ENCODE results near the gene TSPAN9.

Gene TSPAN9

GRCh38 chr12:3141339-3142321, 64.5 kb downstream of the TSPAN9 start:
- no peak for DNase-seq (ENCODE audit: low read depth)

DNA sequence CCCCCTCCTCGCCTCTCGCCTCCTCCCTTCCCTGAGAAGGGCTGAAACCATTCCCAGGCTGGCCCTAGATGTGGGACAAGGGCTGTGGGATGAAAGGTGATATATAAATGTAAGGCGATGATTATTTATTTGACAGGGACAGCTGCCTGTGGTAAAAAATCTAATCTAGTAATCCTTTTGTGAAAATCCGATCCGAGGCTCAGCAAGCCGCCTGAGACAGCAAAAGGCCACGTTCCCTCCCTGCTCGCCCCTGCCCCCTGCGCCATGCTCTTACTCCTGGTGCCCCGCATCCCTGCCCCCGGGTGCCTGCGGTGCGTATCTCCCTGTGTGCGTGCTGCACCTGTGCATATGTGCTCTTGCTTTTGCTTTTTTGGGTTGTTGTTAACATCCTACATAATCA, 65.2 kb downstream of the TSPAN9 start:
- DNase-seq (ENCODE audit: low read depth): no peak

DNA sequence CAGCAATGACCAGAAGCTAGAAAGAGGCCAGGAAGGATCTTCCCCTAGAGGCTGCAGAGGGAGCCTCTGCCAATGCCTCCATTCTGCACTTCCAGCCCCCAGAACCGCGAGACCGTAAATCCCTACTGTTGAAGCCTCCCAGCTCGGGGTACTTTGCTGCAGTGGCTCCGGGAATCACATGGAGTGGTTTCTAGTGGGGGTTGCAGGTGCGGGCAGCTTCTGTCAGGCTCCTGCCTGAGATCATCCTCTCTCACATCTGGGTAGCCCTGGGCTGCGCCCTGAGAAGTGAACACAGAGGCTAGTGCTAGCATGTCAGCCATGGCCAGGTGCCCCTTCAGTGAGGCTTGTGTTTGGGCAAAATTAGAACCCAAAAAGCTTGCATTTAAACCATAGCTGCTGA, 67.3 kb downstream of the TSPAN9 start:
- no peak for DNase-seq (ENCODE audit: low read depth)

GRCh38 chr12:3145033-3145432, 67.9 kb downstream of the TSPAN9 start:
- DNase-seq (ENCODE audit: low read depth): no peak

DNA sequence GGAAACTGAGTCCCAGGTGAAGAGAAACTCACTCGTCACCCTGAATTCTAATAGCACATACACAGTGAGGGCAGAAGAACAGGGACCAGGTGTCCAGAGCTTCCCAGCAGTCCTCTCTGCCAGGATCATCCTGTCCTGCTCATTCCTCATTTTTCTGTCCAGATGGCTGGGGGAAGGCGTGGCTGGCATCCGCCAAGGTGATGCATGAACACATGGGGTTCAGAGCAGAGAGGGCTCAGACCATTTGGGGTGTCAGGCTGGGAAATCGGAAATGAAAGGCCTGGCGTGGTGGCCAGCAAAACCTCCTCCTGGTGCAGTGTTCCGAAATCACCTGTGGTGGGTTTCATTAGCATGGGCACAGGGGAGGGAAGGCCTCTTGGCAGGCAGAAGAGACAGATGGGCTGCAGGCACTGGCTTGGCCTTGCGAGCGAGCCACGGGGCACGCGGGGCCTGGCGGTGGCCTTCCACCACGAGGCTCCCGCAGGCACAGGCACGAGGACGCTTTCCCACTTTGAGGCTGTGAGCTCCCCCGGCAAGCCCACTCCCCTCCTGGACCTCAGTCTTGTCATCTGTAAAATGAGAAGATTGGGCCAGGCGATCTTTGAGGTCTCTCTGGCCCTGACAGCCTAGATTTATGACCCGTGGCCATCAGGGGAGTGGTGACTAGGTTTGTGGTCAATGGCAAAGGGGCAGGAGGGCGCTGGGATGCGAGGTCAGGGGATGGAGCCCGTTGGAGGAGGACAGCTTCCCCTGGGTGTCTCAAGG, 68.5 kb downstream of the TSPAN9 start:
- DNase-seq (ENCODE audit: low read depth): no peak

- DNase-seq (ENCODE audit: low read depth): no peak
Observed at GRCh38 chr12:3147260-3147659, 70.1 kb downstream of the TSPAN9 start.

- no peak for DNase-seq (ENCODE audit: low read depth)
Observed at GRCh38 chr12:3148366-3149000, 71.3 kb downstream of the TSPAN9 start.

DNA sequence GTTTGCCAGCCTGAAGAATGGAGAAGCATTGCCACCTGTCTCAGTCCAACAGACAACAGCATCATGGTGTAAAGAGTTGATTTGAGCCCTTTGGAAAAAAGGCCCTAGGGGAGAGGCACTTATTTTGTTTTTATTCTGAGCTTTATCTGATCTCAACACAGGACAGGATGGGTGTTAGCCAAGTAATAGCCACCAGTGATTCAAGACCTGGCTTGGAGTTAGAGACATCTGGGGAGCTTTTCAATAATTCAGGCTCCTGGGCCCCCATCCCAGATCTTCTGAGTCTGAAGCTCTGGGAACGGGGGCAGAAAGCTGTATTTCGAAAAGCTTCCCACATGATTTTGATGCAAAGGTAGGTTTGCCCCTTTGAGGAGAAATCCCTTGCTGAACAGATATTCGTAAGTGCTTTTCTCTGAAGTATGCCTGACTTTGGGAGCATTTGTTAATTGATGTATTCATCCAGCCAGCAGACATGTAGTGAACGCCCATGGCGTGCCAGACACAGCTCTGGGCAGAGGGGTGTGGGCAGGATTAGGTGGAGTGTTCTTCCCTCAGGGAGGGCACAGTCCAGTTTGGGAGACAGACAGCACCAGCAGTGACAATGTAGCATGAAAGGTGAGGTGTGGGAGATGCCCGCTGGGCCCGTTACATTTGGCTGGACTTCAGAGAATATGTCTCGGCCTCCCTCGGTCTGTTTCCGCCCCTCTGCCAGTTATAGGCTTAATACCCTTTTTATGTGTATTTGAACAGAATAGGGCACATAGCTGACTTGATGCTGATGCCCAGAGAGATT, 72.5 kb downstream of the TSPAN9 start:
- DNase-seq (ENCODE audit: low read depth): no peak

DNA sequence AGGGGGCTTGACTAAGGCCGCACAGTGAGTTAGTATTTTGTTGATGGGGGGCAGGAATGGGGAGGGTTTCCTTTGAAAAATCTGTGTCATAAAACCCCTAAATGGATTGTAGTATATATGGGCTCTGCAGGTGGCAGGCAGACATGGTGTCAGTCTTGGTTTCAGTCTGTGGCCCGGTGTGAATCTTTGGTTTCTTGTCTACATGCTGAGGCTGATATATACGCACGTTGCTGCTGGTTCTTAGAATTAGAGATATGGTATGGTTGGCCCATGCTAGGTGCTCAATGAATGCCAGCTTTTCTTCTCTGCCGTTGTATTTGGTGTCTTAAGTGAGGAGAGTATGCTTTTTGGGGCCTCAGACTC, 73.1 kb downstream of the TSPAN9 start:
- no peak for DNase-seq (ENCODE audit: low read depth)

DNA sequence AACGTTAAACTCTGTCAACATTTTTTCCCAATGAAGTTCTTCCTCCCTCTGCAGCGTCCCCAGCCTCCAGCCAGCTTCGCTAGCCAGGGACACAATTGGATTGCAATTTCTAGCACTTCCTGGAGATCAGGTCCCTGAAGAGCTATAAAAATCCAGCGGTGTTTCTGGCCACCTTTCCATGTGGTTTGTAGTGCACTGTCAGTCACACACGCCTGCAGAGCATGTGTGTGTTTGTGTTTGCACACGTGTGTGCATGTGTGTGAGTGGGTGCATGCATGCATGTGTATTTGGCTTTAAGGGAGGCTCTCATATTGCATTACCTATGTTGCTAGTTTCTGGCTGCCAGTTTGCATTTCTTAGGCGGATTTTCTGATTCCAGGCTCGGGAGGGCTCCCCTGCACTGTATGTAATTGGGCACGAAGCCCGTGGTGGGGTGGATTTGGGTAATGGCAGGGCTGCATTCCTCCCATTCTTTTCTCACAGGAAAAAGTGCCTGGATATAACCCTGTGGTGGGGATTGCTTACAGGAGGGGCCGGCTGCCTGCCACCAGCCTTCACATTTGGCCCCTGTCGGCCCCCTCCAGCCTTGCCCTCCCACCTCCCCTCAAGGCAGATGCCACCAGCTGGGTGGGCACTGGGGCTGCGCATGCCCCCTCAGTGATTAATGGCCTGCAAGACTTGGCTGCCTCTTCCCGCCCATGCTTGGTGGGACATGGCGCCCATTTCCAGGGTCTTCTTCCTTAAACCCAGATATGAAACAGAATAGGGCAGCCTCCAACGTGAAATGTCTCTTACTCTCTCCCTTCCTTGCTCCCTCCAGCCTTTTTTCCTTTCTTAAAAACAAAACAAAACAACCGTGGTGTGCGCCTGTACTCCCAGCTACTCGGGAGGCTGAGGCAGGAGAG, 74.0 kb downstream of the TSPAN9 start:
- no peak for DNase-seq (ENCODE audit: low read depth)

- DNase-seq (ENCODE audit: low read depth): no peak
Observed at GRCh38 chr12:3152011-3152511, 74.9 kb downstream of the TSPAN9 start.

GRCh38 chr12:3152892-3153291, 75.7 kb downstream of the TSPAN9 start:
- no peak for DNase-seq (ENCODE audit: low read depth)

GRCh38 chr12:3154006-3154405, 76.8 kb downstream of the TSPAN9 start:
- DNase-seq (ENCODE audit: low read depth): no peak

GRCh38 chr12:3155702-3156370, 78.7 kb downstream of the TSPAN9 start:
- DNase-seq (ENCODE audit: low read depth): no peak

- DNase-seq (ENCODE audit: low read depth): no peak
Observed at GRCh38 chr12:3157581-3158323, 80.6 kb downstream of the TSPAN9 start.

- DNase-seq (ENCODE audit: low read depth): no peak
Observed at GRCh38 chr12:3158851-3159465, 81.8 kb downstream of the TSPAN9 start.

DNA sequence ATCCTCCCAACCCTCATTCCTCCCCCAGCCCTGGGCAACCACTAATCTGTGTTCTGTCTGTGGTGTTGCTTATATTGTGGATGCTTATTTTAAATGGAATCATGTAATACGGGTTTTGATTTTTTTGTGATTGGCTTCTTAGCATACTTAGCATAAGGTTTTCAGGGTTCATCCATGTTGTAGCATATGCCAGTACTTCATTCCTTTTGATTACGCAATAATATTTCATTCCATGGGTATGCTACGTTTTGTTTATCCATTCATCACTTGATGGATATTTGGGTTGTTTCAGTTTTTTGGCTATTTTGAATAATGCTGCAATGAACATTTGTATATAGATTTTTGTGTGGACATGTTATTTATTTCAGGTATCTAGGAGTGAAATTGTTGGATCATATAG, 82.9 kb downstream of the TSPAN9 start:
- DNase-seq (ENCODE audit: low read depth): no peak

DNA sequence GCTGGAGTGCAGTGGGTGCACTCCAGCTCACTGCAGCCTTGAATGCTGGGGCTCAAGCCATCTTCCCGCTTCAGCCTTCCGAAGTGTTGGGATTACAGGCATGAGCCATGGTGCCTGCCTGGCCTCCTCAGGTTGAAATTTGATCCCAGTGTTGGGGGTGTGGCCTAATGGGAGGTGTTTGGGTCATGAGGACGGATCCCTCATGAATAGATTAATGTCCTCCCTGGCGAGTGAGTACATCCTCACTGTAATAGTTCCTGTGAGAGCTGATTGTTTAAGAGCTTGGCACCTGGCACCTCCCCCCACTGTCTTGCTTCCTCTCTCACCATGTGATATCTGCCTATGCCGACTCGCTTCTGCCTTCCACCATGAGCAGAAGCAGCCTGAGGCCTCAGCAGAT, 84.7 kb downstream of the TSPAN9 start:
- no peak for DNase-seq (ENCODE audit: low read depth)

Measured in GM04503 (cell line).